Activated gamma-delta T cell treated with Interleukin-2 at 50 U/mL for 16 hours (primary cell): Measurements from ENCODE around the gene CACNG6.
"Not testable (repeated sequence)": the region's sequence is repeated elsewhere in the genome, so short reads cannot be mapped to it uniquely, and the experiment has no call there.

Experiments
- DNase-seq: peaks from one replicate; pipeline ENCODE4 v3.0.0-alpha.2; 2020

CACNG6 gene

DNA sequence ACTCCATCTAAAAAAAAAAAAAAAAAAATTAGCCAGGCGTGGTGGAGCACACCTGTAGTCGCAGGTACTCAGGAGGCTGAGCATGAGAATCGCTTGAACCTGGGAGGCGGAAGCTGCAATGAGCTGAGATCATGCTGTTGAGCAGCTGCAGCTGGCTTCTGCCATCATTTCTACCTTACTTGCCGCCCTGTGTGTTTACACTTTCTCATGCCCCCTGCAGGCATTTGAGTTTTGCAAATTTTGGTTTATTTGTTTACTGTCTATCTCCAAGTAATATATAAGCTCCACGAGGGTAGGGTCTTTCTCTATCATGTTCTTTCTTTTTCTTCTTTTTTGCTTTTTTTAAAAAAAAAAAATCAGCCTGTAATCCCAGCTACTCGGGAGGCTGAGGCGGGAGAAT is 18.0 kb downstream of the CACNG6 start:
- no peak for DNase-seq

DNA sequence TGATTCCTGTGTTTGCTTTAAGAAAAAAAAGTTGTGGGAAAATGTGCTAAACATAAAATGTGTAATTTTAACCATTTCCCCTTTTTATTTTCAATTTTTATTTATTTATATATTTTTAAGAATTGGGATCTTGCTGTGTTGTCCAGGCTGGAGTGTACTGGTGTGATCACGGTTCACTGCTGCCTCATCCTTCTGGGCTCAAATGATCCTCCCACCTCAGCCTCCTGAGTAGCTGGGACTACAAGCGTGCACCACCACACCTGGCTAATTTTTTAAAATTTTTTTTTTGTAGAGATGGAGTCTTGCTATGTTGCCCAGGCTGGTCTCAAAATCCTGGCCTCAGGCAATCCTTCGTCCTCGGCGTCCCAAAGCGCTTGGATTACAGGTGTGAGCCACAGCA is 19.0 kb downstream of the CACNG6 start:
- no peak for DNase-seq

DNA sequence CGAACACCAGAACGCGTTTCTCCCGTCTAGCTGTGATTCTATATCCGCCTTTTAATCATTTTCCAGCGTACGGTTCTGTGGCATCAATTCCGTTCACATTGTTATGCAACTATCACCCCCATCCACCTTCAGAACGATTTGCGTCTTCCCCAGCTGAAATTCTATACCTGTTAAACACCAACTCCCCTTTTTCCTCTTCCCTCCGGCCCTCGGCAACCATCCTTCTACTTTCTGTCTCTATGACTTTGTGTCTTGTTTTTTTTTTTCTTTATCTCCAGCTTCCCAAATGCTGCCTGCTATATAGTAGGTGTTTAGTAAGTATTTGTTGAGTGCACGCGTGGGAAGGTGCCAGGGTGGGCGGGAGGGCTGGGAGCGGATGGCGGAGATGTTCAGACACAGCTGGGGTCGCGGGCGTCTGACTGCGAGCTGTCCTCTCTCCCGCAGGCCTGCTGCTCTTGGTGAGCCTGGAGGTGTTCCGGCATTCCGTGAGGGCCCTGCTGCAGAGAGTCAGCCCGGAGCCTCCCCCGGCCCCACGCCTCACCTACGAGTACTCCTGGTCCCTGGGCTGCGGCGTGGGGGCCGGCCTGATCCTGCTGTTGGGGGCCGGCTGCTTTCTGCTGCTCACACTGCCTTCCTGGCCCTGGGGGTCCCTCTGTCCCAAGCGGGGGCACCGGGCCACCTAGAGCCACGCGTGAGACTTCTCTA is 20.2 kb downstream of the CACNG6 start:
- DNase-seq = no peak

DNA sequence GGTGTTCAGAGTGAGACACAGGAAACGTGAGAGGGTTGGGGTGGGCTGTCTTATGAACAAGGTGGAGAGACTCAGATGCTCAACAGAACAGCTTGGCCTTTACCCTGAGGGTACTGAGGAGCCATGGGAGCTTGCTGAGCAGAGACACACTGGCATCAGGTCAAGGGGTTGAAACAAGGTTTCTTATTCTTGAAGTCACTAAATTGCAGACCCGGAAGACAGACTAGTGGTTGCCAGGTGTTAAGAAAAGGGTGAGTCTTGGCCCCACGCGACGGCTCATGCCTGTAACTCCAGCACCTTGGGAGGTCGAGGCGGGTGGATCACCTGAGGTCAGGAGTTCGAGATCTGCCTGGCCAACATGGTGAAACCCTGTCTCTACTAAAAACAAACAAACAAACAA is 22.4 kb downstream of the CACNG6 start:
- DNase-seq = no peak

DNA sequence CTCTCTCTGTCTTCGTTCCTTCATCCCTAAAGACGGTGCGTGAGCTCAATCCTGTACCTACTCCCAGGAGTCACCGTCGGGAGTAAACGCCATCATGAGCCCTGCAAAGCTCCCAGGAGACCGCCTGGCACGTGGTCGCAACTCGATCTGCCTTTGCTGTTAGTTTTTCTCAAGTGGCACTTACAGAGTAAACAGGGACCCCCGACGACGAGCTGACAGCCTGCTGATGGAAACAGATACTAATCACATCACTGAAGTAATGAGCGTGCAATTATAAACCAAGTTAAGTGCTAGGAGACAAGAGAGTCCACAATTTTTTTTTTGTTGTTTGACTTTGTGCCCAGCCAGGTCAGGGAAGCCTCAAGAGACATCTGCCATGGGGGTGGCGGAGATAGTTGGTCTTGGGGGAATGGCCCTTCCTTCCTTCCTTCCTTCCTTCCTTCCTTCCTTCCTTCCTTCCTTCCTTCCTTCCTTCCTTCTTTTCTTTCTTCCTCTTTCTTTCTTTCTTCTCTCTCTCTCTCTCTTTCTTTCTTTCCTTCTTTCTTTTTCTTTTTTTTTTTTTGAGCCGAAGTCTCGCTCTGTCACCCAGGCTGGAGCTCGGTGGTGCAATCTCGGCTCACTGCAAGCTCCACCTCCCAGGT is 23.6 kb downstream of the CACNG6 start:
- DNase-seq = no peak

DNA sequence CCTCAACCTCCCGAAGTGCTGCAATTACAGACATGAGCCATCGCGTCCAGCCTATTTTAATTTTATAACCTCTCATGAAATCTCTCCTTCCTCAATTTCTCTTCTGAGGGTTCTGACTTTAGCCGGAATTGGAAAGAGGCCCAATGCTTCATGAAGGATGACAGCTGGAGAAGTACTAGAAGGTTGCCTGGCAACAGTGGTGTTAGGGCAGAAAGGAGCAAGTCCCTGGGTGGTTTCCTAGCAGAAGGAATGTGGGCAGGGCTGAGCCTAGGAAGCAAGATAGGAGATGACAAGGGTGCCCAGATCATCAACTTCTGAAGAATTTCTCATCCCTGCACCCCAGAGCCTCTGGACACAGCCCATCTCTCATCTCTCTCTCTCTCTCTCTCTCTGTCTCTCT is 25.8 kb downstream of the CACNG6 start:
- DNase-seq = no peak

DNA sequence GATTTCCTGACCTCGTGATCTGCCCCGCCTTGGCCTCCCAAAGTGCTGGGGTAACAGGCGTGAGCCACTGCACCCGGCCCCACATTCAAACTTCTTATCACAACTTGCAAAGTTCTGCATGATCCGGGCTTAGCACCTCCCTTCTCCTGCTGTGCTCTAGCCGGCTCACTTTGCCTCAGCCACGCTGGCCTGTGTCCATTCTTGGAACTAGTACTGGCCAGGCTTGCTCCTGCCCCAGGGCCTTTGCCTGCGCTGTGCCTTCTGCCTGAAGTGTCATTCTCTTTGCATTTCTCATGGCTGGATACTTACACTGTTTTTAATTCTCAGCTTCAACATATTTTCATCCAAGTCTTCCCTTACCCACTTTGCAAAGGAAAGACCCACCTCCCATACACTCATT is 29.9 kb downstream of the CACNG6 start:
- no peak for DNase-seq

DNA sequence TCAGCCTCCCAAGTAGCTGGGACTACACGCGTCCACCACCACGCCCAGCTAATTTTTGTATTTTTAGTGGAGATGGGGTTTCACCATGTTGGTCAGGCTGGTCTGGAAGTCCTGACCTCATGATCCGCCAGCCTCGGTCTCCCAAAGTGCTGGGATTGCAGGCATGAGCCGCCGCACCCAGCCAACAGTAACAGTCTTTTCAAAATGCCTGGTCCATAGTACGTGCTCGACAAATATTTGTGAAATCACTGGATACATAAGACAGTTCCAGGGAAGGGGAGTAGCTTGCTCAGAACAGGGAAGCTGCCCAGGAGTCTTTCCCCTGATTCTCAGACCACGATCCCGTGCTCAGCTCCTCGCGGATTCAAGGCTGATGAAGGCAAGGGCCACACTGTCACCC is 30.5 kb downstream of the CACNG6 start:
- no peak for DNase-seq

DNA sequence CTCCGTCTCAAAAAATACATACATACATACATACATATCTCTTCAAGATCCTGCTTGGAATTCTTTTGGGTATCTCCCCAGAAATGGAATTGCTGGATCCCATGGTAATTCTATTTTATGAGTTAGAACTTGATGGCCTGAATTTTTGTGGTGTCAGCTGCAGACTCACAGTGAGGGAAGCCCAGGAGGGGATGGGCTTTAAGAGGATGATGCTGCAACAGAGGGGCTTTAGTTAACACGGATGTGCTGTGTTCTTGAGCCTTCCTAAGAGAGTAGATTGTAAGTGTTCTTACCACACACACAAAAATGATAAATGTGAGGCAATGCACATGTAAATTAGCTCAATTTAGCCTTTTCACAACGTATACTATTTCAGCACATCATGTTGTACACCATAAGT is 31.8 kb downstream of the CACNG6 start:
- no peak for DNase-seq

DNA sequence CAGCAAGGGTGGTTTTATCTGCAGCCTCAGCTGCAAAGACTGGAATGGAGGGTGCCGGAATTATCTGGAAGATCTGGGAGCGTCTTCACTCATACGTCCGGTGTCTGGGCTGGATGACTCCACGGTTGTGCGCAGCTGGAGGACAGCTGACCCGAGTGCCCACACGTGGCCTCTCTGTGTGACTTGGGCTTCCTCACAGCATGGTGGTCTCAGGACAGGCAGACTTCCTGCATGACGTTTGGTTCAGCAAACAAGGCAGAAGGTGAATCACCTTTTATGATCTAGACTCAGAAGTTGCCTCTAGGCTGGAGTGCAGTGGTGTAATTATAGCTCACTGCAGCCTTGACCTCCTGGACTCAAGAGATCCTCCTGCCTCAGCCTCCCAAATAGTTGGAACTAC is 33.2 kb downstream of the CACNG6 start:
- DNase-seq = no peak

DNA sequence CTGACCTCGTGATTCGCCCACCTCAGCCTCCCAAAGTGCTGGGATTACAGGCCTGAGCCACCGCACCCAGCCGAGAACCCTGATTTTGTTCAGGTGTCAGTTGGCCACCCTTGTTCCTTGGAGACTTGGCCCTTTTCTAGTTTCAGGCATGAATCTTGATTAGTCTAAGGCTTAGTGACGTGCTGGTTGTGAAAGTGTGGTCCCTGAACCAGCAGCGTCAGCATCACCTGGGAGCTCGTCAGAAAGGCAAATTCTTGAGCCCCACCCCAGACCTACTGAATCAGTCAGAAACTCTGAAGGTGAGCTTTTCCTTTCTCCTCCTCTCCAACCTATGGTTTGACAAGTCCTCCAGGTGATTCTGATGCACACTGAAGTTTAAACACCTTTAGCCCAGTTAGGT is 35.2 kb downstream of the CACNG6 start:
- DNase-seq = no peak

DNA sequence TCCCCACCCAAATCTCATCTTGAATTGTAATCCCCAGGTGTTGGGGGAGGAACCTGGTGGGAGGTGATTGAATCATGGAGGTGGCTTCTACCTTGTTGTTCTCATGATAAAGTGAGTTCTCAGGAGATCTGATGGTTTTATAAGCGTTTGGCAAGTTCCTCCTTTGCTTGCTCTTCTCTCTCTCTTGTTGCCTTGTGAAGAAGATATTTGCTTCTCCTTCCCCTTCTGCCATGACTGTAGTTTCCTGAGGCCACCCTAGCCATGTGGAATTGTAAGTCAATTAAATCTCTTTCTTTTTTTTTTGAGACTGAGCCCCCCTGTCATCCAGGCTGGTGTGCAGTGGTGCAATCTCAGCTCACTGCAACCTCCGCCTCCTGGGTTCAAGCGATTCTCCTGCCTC is 37.9 kb downstream of the CACNG6 start:
- no peak for DNase-seq

DNA sequence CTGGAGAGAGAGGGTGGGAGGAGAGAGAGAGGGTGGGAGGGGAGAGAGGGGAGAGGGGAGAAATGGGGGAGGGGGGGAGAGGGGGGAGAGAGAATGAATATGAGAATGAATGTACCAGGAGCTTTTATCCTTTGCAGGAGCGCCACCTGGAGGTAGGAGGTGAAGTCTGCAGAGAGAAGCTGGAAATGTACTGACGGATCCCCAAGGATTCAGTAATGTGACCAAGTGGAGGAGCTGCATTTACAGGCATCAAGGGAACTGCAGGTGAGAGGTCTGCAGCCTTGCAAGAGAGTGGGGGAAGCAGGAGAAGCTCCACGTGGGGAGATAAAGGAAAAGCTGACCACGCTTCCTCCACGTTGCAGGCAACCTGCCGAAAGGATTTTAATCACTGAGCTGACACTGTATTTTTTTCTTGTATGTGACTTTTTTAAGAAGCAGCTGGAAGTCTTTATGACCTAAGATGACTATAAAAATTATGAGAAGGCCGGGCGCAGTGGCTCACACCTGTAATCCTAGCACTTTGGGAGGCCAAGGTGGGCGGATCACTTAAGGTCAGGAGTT is 38.6 kb downstream of the CACNG6 start:
- DNase-seq = peak; percentile 50

DNA sequence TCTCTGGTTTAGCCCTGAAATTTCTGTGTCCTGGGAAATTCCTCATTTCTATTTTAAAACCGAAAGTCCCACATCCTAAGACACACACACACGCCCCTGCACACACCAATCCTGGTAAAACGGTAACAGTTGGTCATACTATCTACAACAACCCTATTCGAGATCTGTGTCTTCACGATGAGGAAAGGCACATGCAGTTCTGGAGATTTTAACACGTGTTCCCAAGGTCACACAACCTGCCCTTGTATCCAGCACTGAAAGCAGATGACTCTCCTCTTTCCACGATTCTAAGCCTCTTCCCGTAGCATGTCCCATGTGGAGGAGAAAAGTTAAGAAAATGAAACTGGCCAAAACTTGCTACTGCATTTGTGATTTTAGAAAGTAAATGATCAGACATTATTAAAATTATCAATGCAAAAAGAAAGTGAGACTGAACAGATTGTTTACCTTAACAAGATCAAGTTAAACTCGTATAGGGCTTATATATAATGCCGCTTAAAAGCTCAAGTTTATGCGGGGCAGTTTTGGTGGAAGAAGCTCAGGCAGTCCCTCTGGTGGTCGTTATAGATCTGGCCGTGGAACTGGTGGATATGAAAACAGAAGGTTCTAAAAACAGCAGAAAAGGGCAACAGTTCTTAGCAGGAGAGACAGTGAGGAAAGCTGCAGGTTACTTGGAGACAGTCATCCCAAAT is 39.6 kb downstream of the CACNG6 start:
- DNase-seq = no peak

DNA sequence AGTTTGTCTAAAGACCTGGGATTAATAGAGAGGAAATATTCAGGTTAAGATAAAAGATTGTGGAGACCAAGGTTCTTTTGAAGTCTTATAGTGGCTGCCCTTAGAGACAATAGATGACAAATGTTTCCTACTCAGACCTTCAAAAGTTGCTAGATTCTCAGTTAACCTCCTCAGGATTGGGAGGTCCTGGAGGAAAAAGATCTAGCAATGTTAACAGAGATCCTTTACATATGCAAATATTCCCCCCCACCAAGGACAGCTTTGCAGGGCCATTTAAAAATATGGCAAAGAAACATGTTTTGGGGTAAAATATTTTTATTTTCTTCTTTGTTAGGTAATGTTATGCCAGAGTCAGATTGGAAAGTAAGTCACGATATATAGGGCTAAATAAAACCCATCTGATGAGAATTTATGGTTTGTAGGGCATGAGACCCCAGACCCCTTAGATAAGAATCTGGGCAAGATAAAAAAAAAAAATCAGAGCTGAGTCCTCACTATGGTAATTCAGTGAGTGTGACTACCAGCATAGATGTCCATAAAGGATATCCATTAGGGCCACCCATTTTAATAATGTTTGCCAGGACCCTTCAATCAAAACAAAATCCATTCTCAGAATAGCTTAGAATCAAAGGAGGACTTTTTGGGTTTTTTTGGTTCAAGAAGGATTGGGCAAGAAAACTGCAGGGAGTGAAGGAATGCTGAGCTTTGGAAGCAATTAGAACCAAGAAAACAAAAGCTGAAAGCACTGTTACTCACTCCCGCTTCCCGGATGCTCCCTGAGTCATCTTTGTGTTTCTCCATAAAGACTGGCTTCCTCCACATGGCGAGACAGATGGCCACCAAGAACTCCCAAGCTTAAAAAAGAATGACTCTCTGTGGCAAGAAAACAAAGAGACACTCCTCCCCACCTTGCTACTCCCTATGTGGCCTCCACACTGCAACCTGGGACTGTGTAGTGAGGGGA is 44.1 kb downstream of the CACNG6 start:
- no peak for DNase-seq

DNA sequence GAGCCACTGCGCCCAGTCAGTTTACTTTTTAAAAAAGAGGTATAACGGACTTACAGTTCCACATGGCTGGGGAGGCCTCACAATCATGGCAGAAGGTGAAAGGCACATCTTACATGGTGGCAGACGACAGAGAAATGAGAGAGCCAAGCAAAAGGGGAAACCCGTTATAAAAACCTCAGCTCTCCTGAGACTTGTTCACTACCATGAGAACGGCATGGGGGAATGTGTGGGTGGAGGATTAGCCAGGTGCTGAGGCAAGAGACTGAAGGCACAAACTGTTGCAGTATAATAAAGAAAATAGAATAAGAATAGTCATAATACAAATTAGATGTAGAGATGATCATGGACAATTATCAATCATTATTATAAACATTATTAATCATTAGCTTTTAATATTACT is 45.1 kb downstream of the CACNG6 start:
- DNase-seq = not testable (repeated sequence)

DNA sequence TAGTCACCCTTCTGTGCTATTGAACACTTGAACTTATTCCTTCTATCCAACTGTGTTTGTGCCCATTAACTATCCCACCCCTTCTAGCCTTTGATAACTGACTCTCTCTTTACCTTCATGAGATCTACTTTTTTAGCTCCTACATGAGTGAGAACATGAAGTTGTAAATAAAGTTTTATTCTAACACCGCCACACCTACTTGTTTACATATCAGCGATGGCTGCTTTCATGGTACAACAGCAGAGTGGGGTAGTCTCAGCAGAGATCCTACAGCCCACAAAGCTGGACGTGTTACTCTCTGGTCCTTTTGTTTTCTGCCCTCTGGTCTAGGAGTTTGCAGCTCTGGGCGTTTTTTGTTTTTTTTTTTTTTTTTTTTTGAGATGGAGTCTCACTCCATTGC is 48.6 kb downstream of the CACNG6 start:
- DNase-seq = no peak

DNA sequence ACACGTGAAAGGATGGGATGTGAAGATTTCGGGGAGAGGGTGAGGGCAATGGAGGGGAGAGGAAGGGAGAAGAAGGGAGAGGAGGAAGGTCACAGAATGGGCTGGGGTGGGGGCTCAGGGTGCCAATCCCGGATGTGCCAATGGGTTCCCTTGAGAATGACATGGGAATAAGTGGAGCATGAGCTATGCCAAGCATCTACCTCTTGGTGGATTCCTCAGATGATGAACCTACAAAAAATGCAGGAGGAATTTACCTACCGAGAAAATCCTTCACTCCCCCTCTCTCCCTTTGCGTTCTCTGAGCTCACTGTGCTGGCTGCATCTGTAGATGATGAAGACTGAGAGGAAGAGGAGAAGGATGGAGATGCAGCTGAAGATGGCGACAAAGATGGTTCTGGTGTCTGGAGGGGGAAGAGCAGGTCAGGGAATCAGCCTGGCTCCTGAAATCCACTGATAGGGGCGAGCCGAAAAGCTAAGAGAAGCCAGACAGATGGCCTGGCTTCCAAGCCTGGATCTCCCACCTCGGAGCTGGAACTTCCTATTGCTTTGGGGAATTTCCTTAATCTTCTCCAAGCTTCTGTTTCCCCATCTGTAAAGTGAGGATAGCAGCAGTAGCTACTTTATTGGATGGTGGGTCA is 50.7 kb downstream of the CACNG6 start:
- DNase-seq = no peak

DNA sequence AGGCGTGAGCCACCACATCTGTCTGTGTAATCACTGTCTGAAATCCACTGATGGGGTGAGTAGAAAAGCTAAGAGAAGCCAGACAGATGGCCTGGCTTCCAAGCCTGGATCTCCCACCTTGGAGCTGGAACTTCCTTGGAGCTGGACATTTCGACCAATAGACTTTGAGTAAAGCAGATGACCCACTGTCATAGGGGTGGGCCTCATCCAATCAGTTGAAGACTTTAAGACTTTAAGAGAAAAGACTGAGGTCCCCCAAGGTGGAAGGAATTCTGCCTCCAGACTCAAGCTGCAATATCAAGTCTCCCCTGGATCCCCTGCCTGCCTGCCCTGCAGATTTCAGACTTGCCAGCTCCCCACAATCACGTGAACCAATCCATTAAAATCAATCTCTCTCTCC is 51.6 kb downstream of the CACNG6 start:
- DNase-seq = no peak

DNA sequence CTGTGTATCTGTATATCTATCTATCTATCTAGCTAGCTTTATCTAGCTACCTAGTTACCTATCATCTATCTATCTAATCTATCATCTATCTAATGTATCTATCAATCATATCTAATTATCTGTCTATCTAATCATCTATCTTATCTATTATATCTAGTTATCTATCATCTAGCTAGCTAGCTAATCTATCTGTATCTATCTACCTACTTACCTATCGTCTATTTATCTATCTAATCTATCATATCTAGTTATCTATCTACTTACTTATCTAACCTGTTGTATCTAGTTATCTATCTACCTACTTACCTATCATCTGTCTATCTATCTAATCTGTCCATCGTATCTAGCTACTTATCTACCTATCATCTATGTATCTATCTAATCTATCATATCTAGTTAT is 54.3 kb downstream of the CACNG6 start:
- no peak for DNase-seq

DNA sequence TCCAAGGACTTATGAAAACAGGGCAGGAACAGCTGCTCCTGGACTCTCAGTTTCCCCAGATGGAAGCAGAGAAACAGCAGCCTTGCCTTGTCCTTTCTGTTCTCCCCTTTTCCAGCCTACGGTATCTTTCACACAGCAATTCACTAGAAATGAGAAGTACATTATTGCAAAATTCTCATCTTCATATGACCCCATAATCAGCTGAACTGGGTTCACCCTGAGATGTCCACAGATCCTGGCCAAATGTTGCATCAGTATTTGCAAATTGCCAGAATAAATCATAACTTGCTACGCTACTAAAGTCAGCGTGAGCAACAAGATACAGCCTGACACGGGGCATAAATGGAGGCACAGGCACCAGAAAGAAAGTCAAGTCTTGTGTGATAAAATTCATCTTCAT is 56.2 kb downstream of the CACNG6 start:
- DNase-seq = no peak
